DOHH2 (cell line): ENCODE measurements around the gene TENT4A.

Experiments
- H3F3A ChIP-seq: fragments of 200-600 bp; sonication (generic), shearing (Covaris generic); 2 replicates; pipeline ENCODE4 v1.6.0; 2016; ENCODE audit warnings: antibody characterized with exemption, mild to moderate bottlenecking; ENCODE audit not compliant: control insufficient read depth, insufficient read depth
- H3K27ac ChIP-seq: fragments of 200-600 bp; sonication (generic); 2 replicates; pipeline ENCODE4 v1.5.1; 2014; ENCODE audit warnings: low read depth, mild to moderate bottlenecking, low read length, moderate library complexity
- H3K27me3 ChIP-seq: fragments of 200-600 bp; sonication (generic); 2 replicates; pipeline ENCODE4 v1.6.1; 2014; ENCODE audit warnings: mild to moderate bottlenecking, low read length, mixed read lengths; ENCODE audit not compliant: control insufficient read depth
- H3K36me3 ChIP-seq: fragments of 200-600 bp; sonication (generic); 2 replicates; pipeline ENCODE4 v1.6.1; 2014; ENCODE audit warnings: mild to moderate bottlenecking, low read length, moderate library complexity, mixed read lengths; ENCODE audit not compliant: control insufficient read depth
- H3K4me1 ChIP-seq: fragments of 200-600 bp; sonication (generic); 2 replicates; pipeline ENCODE4 v1.6.1; 2014; ENCODE audit warnings: mild to moderate bottlenecking, low read length, mixed read lengths; ENCODE audit not compliant: control insufficient read depth
- H3K4me2 ChIP-seq: fragments of 200-600 bp; sonication (generic); 2 replicates; pipeline ENCODE4 v1.6.0; 2014; ENCODE audit warnings: mild to moderate bottlenecking, low read length, moderate library complexity
- H3K4me3 ChIP-seq: fragments of 200-600 bp; sonication (generic); 2 replicates; pipeline ENCODE4 v1.5.1; 2014; ENCODE audit warnings: mild to moderate bottlenecking, low read length, mixed read lengths
- H3K79me2 ChIP-seq: fragments of 200-600 bp; sonication (generic); 2 replicates; pipeline ENCODE4 v1.6.1; 2014; ENCODE audit warnings: mild to moderate bottlenecking, low read length, mixed read lengths; ENCODE audit not compliant: control insufficient read depth
- H3K9me2 ChIP-seq: fragments of 200-600 bp; sonication (generic); replicated peaks from 2 replicates; pipeline ENCODE4 v1.6.1; 2014; ENCODE audit warnings: mild to moderate bottlenecking, low read length, mixed read lengths; ENCODE audit not compliant: control insufficient read depth
- H3K9me3 ChIP-seq: fragments of 200-600 bp; sonication (generic); 2 replicates; pipeline ENCODE4 v1.6.1; 2014; ENCODE audit warnings: antibody characterized with exemption, low read length, mixed read lengths; ENCODE audit not compliant: control insufficient read depth, insufficient read depth
- H4K20me1 ChIP-seq: fragments of 200-600 bp; sonication (generic); 2 replicates; pipeline ENCODE4 v1.6.0; 2014; ENCODE audit warnings: low read depth, mild to moderate bottlenecking, antibody characterized with exemption, low read length, moderate library complexity; ENCODE audit not compliant: control insufficient read depth, insufficient read depth
- EZH2phosphoT487 ChIP-seq: fragments of 200-600 bp; sonication (generic); IDR thresholded peaks from 2 replicates; pipeline ENCODE4 v1.6.1; 2017; ENCODE audit warnings: borderline replicate concordance, mild to moderate bottlenecking, antibody characterized with exemption, low read length, moderate library complexity, mixed read lengths
- TF ChIP-seq, protein P1 (sequence below): fragments of 200-600 bp; sonication (generic); IDR thresholded peaks from one replicate; pipeline ENCODE4 v1.5.1; 2014; ENCODE audit warnings: antibody characterized with exemption, mild to moderate bottlenecking, low read depth, low read length; ENCODE audit not compliant: poor library complexity, severe bottlenecking

TENT4A gene

DNA sequence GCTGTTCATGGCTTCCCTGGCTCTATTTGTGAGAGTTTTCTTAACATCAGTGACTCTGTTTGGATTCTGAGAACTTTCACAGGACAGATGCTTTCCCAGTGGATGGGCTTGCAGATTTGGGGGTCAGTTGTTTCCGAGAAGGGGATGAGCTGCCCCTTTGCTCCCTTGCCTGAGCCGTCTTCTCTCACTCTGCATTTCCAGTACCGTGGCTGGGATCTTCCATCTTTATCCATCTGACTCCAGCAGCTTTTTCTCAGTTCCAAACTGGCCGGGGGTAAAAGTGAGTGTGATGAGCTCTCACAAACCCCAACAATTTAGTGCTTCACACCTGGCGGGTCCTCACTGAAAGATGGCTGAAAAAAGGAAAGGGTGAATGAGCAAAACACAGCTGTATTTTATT, 79.1 kb downstream of the TENT4A start:
- TF ChIP-seq EZH2phosphoT487: no peak
- TF ChIP-seq, protein P1, sequence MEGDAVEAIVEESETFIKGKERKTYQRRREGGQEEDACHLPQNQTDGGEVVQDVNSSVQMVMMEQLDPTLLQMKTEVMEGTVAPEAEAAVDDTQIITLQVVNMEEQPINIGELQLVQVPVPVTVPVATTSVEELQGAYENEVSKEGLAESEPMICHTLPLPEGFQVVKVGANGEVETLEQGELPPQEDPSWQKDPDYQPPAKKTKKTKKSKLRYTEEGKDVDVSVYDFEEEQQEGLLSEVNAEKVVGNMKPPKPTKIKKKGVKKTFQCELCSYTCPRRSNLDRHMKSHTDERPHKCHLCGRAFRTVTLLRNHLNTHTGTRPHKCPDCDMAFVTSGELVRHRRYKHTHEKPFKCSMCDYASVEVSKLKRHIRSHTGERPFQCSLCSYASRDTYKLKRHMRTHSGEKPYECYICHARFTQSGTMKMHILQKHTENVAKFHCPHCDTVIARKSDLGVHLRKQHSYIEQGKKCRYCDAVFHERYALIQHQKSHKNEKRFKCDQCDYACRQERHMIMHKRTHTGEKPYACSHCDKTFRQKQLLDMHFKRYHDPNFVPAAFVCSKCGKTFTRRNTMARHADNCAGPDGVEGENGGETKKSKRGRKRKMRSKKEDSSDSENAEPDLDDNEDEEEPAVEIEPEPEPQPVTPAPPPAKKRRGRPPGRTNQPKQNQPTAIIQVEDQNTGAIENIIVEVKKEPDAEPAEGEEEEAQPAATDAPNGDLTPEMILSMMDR: no peak
- Histone ChIP-seq H3K36me3 (no peaks in the 10 kb centered on the region), H3K9me2 (no peaks in the 10 kb centered on the region), H3K4me3 (no peak overlapping the region), H3K27me3 (no peaks in the 10 kb centered on the region; the same call in 1 of the 2 replicates), H3K27ac (no peak overlapping the region), H4K20me1 (no peaks in the 10 kb centered on the region), H3F3A (no peaks in the 10 kb centered on the region), H3K79me2 (no peaks in the 10 kb centered on the region), H3K4me2 (no peak overlapping the region), H3K9me3 (no peaks in the 10 kb centered on the region), H3K4me1 (no peaks in the 10 kb centered on the region)

DNA sequence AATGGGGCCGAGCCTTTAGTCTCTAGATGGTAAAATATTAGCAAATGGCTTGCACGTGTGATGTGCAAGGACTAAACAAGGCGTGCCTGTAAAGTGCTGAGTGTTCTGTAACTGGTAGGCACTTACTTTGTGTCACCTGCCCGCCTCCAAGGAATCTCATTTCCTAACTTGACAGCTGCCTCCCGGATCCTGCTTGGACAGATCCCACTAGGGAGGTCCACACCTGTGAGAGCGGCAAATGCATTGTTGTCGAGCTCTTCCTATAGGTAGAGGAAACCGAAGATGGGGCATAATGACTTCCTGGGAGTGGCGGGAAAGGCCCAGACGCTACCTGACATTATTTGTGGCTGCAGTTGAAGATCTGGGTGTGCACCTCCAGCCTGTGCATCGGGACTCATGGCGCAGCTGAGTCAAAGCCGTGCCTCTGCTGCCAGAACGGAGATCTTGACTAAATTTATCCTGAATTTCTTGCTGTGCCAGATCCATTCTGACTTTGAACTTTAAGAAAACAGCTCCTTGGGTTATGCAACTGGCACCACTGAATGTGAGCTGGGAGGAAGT, 79.8 kb downstream of the TENT4A start:
- Histone ChIP-seq H3K4me1 (no peaks in the 10 kb centered on the region), H3K79me2 (no peaks in the 10 kb centered on the region), H3F3A (no peaks in the 10 kb centered on the region), H3K9me3 (no peaks in the 10 kb centered on the region), H3K36me3 (no peaks in the 10 kb centered on the region), H3K27me3 (no peaks in the 10 kb centered on the region; the same call in 1 of the 2 replicates), H3K4me3 (no peak overlapping the region), H3K9me2 (no peaks in the 10 kb centered on the region), H3K27ac (no peak overlapping the region), H3K4me2 (no peak overlapping the region), H4K20me1 (no peaks in the 10 kb centered on the region)
- TF ChIP-seq EZH2phosphoT487: no peak
- TF ChIP-seq, protein P1: no peak

DNA sequence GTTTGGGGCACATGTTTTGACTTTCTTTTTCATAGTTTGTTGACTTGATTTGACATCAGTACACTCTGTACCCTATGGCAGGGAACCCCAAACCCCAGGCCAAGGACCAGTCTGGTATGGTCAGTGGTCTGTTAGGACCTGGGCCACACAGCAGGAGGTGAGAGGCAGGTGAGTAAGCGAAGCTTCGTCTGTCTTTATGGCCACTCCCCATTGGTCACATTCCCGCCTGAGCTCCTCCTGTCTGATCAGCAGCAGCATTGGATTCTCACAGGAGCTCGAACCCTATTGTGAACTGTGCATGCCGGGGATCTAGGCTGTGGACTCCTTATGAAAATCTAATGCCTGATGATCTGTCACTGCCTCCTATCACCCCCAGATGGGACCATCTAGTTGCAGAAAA, 88.0 kb downstream of the TENT4A start:
- Histone ChIP-seq H3K4me2 (no peak overlapping the region), H3K27ac (no peak overlapping the region), H4K20me1 (no peaks in the 10 kb centered on the region), H3K4me1 (no peaks in the 10 kb centered on the region), H3K27me3 (no peaks in the 10 kb centered on the region), H3K79me2 (no peaks in the 10 kb centered on the region), H3K9me3 (peaks cover 1% of the 10 kb centered on the region; the same call in 1 of the 2 replicates), H3F3A (no peaks in the 10 kb centered on the region), H3K36me3 (no peaks in the 10 kb centered on the region), H3K4me3 (no peak overlapping the region), H3K9me2 (no peaks in the 10 kb centered on the region)
- no peak for TF ChIP-seq EZH2phosphoT487
- TF ChIP-seq, protein P1: no peak
